H1 (cell line): ENCODE results near the gene SLC8A3. TPM values are rescaled to one million over a fixed set of nuclear protein-coding genes. Genes with fewer than 3 reads are reported as not detected.

Source experiments
- CTCF ChIA-PET: fragments of 300-600 bp; sonication (Branson Sonifier 250); formaldehyde crosslinking; loops from one replicate; lab custom pipeline; 2021; ENCODE audit not compliant: partially characterized antibody; lab: Charles Lee
- POLR2A ChIA-PET: fragments of 300-600 bp; sonication (Branson Sonifier 250); formaldehyde crosslinking; loops from one replicate; lab custom pipeline; 2021; ENCODE audit warnings: inconsistent platforms; ENCODE audit not compliant: partially characterized antibody; lab: Charles Lee
- DNase-seq, 2 experiments: peaks; one replicate each; pipeline versions ENCODE4 v3.0.0 to v3.0.0-alpha.2; 2010 to 2022; ENCODE audit warnings: low spot score in 2 of 2, low read depth in 1 of 2, mixed read lengths in 1 of 2
- FAIRE-seq: peaks from 2 replicates; lab custom pipeline; 2011; peaks lifted over from hg19 to GRCh38; lab: Jason Lieb, UNC
- H2AFZ ChIP-seq: 2 replicates; pipeline ENCODE4 v1.8.1; 2012; ENCODE audit warnings: low read length, inconsistent platforms
- H2AK5ac ChIP-seq: 2 replicates; pipeline ENCODE4 v1.6.1; 2013; ENCODE audit warnings: low read depth, low read length
- H2BK120ac ChIP-seq: replicated peaks from 2 replicates; pipeline ENCODE3; 2013; ENCODE audit warnings: low read depth, low read length, inconsistent platforms
- H2BK12ac ChIP-seq: 2 replicates; pipeline ENCODE4 v1.6.1; 2013; ENCODE audit warnings: low read depth, low read length
- H2BK15ac ChIP-seq: 2 replicates; pipeline ENCODE4 v1.6.1; 2013; ENCODE audit warnings: low read length
- H2BK20ac ChIP-seq: 2 replicates; pipeline ENCODE4 v1.6.1; 2013; ENCODE audit warnings: low read length
- H2BK5ac ChIP-seq: 2 replicates; pipeline ENCODE4 v1.6.1; 2013; ENCODE audit warnings: low read depth, low read length
- H3K14ac ChIP-seq: 2 replicates; pipeline ENCODE4 v1.6.1; 2013; ENCODE audit warnings: inconsistent platforms; ENCODE audit not compliant: insufficient read length
- H3K18ac ChIP-seq: 2 replicates; pipeline ENCODE4 v1.6.1; 2013; ENCODE audit warnings: low read length; ENCODE audit errors: extremely low read depth
- H3K23ac ChIP-seq: 2 replicates; pipeline ENCODE4 v1.6.1; 2013; ENCODE audit warnings: inconsistent platforms; ENCODE audit not compliant: insufficient read length
- H3K23me2 ChIP-seq: 2 replicates; pipeline ENCODE4 v1.6.1; 2013; ENCODE audit warnings: low read depth, low read length
- H3K27ac ChIP-seq: 2 replicates; pipeline ENCODE4 v1.6.1; 2011; ENCODE audit warnings: low read depth, low read length, inconsistent platforms
- H3K27me3 ChIP-seq, 4 experiments: replicated peaks in 1 of 4; 1 replicate in 1 of 4; 2 replicates in 3 of 4; pipeline versions ENCODE4 v1.6.1 to v1.8.1; 2011 to 2013; ENCODE audit warnings: low read length in 3 of 4, mild to moderate bottlenecking in 3 of 4, inconsistent platforms in 2 of 4, mixed read lengths in 2 of 4, moderate library complexity in 1 of 4; ENCODE audit not compliant: control insufficient read depth in 3 of 4, insufficient read depth in 3 of 4; ENCODE audit errors: extremely low read depth in 1 of 4
- H3K36me3 ChIP-seq, 4 experiments: 2 replicates each; pipeline versions ENCODE4 v1.6.1 to v1.8.1; 2011 to 2013; ENCODE audit warnings: mild to moderate bottlenecking in 4 of 4, low read length in 3 of 4, moderate library complexity in 2 of 4, control low read depth in 1 of 4, inconsistent platforms in 1 of 4; ENCODE audit not compliant: insufficient read depth in 4 of 4, control insufficient read depth in 2 of 4
- H3K4ac ChIP-seq: replicated peaks from 2 replicates; pipeline ENCODE3; 2013; ENCODE audit warnings: low read length, low read depth, mixed read lengths, inconsistent platforms; ENCODE audit not compliant: insufficient read length
- H3K4me1 ChIP-seq, 4 experiments: replicated peaks in 1 of 4; 1 replicate in 1 of 4; 2 replicates in 3 of 4; pipeline versions ENCODE4 v1.6.1 to v1.8.1; 2011 to 2013; ENCODE audit warnings: low read length in 3 of 4, inconsistent platforms in 2 of 4, mixed read lengths in 1 of 4; ENCODE audit not compliant: insufficient read depth in 4 of 4, control insufficient read depth in 3 of 4
- H3K4me2 ChIP-seq, 2 experiments: 2 replicates each; pipeline versions ENCODE4 v1.6.1 to v1.8.1; 2011 to 2013; ENCODE audit warnings: low read depth in 2 of 2, low read length in 2 of 2, control low read depth in 1 of 2, inconsistent platforms in 1 of 2, mild to moderate bottlenecking in 1 of 2; ENCODE audit not compliant: insufficient read depth in 1 of 2
- H3K4me3 ChIP-seq, 4 experiments: fragments of 200-600, 300-600 bp in 1 of 4; sonication (generic), shearing (Covaris generic), sonication (Bioruptor Twin) in 1 of 4; 2 replicates each; pipeline versions ENCODE4 v1.5.1 to v1.8.1; 2011 to 2016; ENCODE audit warnings: low read length in 4 of 4, low read depth in 3 of 4, control low read depth in 2 of 4, inconsistent platforms in 2 of 4, mild to moderate bottlenecking in 2 of 4, mixed read lengths in 1 of 4, moderate library complexity in 1 of 4; ENCODE audit not compliant: insufficient read depth in 2 of 4; ENCODE audit errors: extremely low read depth in 1 of 4
- H3K56ac ChIP-seq: replicated peaks from 2 replicates; pipeline ENCODE3; 2013; ENCODE audit warnings: low read depth, mild to moderate bottlenecking, mixed read lengths, low read length, inconsistent platforms; ENCODE audit not compliant: insufficient read length
- H3K79me1 ChIP-seq: 2 replicates; pipeline ENCODE4 v1.6.1; 2013; ENCODE audit warnings: low read depth, low read length, control low read depth
- H3K79me2 ChIP-seq, 2 experiments: 2 replicates each; pipeline versions ENCODE4 v1.6.1 to v1.8.1; 2012 to 2013; ENCODE audit warnings: low read length in 2 of 2, mild to moderate bottlenecking in 2 of 2, inconsistent platforms in 1 of 2; ENCODE audit not compliant: insufficient read depth in 2 of 2, control insufficient read depth in 1 of 2
- H3K9ac ChIP-seq, 4 experiments: replicated peaks in 1 of 4; 1 replicate in 1 of 4; 2 replicates in 3 of 4; pipeline versions ENCODE4 v1.6.1 to v1.8.1; 2011 to 2013; ENCODE audit warnings: low read depth in 3 of 4, low read length in 3 of 4, control low read depth in 2 of 4, mild to moderate bottlenecking in 2 of 4, moderate library complexity in 2 of 4, inconsistent platforms in 1 of 4; ENCODE audit errors: extremely low read depth in 1 of 4
- H3K9me3 ChIP-seq, 2 experiments: 2 replicates each; pipeline versions ENCODE4 v1.6.1 to v1.8.1; 2012 to 2013; ENCODE audit warnings: mild to moderate bottlenecking in 2 of 2, moderate library complexity in 2 of 2, control low read depth in 1 of 2, inconsistent platforms in 1 of 2, low read depth in 1 of 2, low read length in 1 of 2, mixed read lengths in 1 of 2; ENCODE audit not compliant: insufficient read depth in 2 of 2
- H4K20me1 ChIP-seq, 2 experiments: replicated peaks in 1 of 2; 2 replicates each; pipeline versions ENCODE3 to v1.8.1; 2011 to 2013; ENCODE audit warnings: inconsistent platforms in 2 of 2, low read length in 2 of 2, mild to moderate bottlenecking in 1 of 2; ENCODE audit not compliant: insufficient read depth in 2 of 2, control insufficient read depth in 1 of 2
- H4K5ac ChIP-seq: 2 replicates; pipeline ENCODE4 v1.6.1; 2013; ENCODE audit warnings: low read length, low read depth, mixed read lengths, inconsistent platforms; ENCODE audit not compliant: insufficient read length
- H4K8ac ChIP-seq: 2 replicates; pipeline ENCODE4 v1.8.0; 2013; ENCODE audit warnings: mild to moderate bottlenecking, moderate library complexity, low read length, inconsistent platforms; ENCODE audit not compliant: insufficient read depth; ENCODE audit errors: extremely low read depth
- H4K91ac ChIP-seq: replicated peaks from 2 replicates; pipeline ENCODE3; 2013; ENCODE audit warnings: low read length, mixed read lengths, inconsistent platforms; ENCODE audit not compliant: insufficient read length
- ATF2 ChIP-seq: IDR thresholded peaks from 2 replicates; pipeline ENCODE4 v1.6.1; 2012; ENCODE audit warnings: low read length, inconsistent platforms
- EP300 ChIP-seq, 2 experiments: IDR thresholded peaks; 1 replicate in 1 of 2; 2 replicates in 1 of 2; pipeline ENCODE4 v1.6.1; 2011 to 2012; ENCODE audit warnings: low read depth in 2 of 2, low read length in 2 of 2, mild to moderate bottlenecking in 2 of 2, borderline replicate concordance in 1 of 2, inconsistent platforms in 1 of 2, moderate library complexity in 1 of 2
- GTF2F1 ChIP-seq: IDR thresholded peaks from 2 replicates; pipeline ENCODE4 v1.6.1; 2012; ENCODE audit warnings: low read depth, low read length, improper control_type of control experiment, borderline replicate concordance
- JUN ChIP-seq: IDR thresholded peaks from 2 replicates; pipeline ENCODE4 v1.6.1; 2011; ENCODE audit warnings: low read depth, mild to moderate bottlenecking, improper control_type of control experiment, low read length
- KDM5A ChIP-seq: fragments of 200-600 bp; IDR thresholded peaks from 2 replicates; pipeline ENCODE4 v1.7.1; 2012; ENCODE audit warnings: mild to moderate bottlenecking, low read length, inconsistent platforms, mixed read lengths
- NANOG ChIP-seq: IDR thresholded peaks from 2 replicates; pipeline ENCODE4 v1.6.1; 2011; ENCODE audit warnings: low read length, low read depth, mild to moderate bottlenecking, inconsistent platforms; ENCODE audit not compliant: insufficient read depth, poor library complexity, severe bottlenecking
- PHF8 ChIP-seq: fragments of 200-600 bp; sonication (generic); conservative IDR thresholded peaks from 2 replicates; pipeline ENCODE4 v1.7.1; 2012; ENCODE audit warnings: low read depth, mild to moderate bottlenecking, inconsistent platforms, low read length, moderate library complexity
- RFX5 ChIP-seq: IDR thresholded peaks from 2 replicates; pipeline ENCODE4 v1.6.1; 2011; ENCODE audit warnings: low read depth, low read length, improper control_type of control experiment, borderline replicate concordance
- RXRA ChIP-seq: IDR thresholded peaks from 2 replicates; pipeline ENCODE4 v1.6.1; 2011; ENCODE audit warnings: low read depth, mild to moderate bottlenecking, low read length, moderate library complexity; ENCODE audit not compliant: insufficient read depth
- SP4 ChIP-seq: IDR thresholded peaks from 2 replicates; pipeline ENCODE4 v1.6.1; 2012; ENCODE audit warnings: low read length, inconsistent platforms
- YY1 ChIP-seq: IDR thresholded peaks from 2 replicates; pipeline ENCODE4 v1.6.1; 2011; ENCODE audit warnings: low read depth, mild to moderate bottlenecking, low read length
- WGBS, 2 experiments: shearing (Covaris generic) in 1 of 2; methylation state at CpG; one replicate each; pipeline versions ENCODE4 v1.1.6 to v1.1.7; 2013 to 2015; ENCODE audit warnings: low lambda C conversion rate in 2 of 2, mixed read lengths in 2 of 2, inconsistent platforms in 1 of 2, low coverage in 1 of 2, missing lambda C conversion rate in 1 of 2; ENCODE audit not compliant: insufficient replicate concordance in 2 of 2, insufficient coverage in 1 of 2, insufficient read length in 1 of 2; ENCODE audit errors: extremely low coverage in 1 of 2, missing lambda C conversion rate in 1 of 2; 5-methylcytosine and 5-hydroxymethylcytosine counted together
- polyA plus RNA-seq, 7 experiments: library from polyadenylated mRNA; depleted of rRNA in 3 of 7; stranded (reverse) in 5 of 7; unstranded in 2 of 7; fragments of >200 nt in 5 of 7; fragments of 200-250 nt in 2 of 7; gene quantifications; 1 replicate in 5 of 7; 2 replicates in 1 of 7; 4 replicates in 1 of 7; pipeline versions ENCODE4 v1.2.1 to v1.2.3, GENCODE V29; 2011 to 2013; ENCODE audit warnings: missing spikeins in 2 of 7, mixed read lengths in 2 of 7
- total RNA-seq: library from RNA; stranded (reverse); fragmentation: NEBNext Ultra II Directional; extraction: Animal tissue kit (Norgen Biotek cat#: 25700); gene quantifications from 2 replicates; pipeline ENCODE4 v1.2.1, GENCODE V29; 2021

Gene SLC8A3
- total and polyA plus RNA-seq, 2 of the 8 experiments (the other 6 are each of a cell fraction or from before 2014, with no cell fraction given) = 0.38 to 1.1 TPM

GRCh38 chr14:70177081-70177800 is 11.5 kb downstream of the SLC8A3 start:
- no peak overlapping the region for H2BK12ac ChIP-seq
- H3K23me2 ChIP-seq = no peaks in the 10 kb centered on the region
- H3K36me3 ChIP-seq = no peaks in the 10 kb centered on the region
- H3K23ac ChIP-seq = no peak overlapping the region
- H3K4me2 ChIP-seq = no peak overlapping the region
- no peak overlapping the region for H3K56ac ChIP-seq
- no peak overlapping the region for H3K18ac ChIP-seq
- CTCF ChIA-PET = interaction anchor here (0.7 to 1.3 kb wide), 3 partner anchors 36 to 1023 kb away, joined by 3 read pairs; no protein-coding TSS in a partner anchor
- H2BK120ac ChIP-seq = no peak overlapping the region
- no peak overlapping the region for H2BK15ac ChIP-seq
- no peak overlapping the region for H3K4me3 ChIP-seq
- H2AK5ac ChIP-seq = no peak overlapping the region
- H3K9ac ChIP-seq = no peak overlapping the region
- POLR2A ChIA-PET = no interaction called here
- no peak overlapping the region for H3K27ac ChIP-seq
- DNase-seq = no peak
- no peak overlapping the region for H4K8ac ChIP-seq
- no peak overlapping the region for H2AFZ ChIP-seq
- no peaks in the 10 kb centered on the region for H3K79me1 ChIP-seq
- H4K20me1 ChIP-seq = no peaks in the 10 kb centered on the region
- H3K79me2 ChIP-seq = no peaks in the 10 kb centered on the region
- no peak for FAIRE-seq
- no peak overlapping the region for H3K14ac ChIP-seq
- H3K9me3 ChIP-seq = no peaks in the 10 kb centered on the region
- H2BK20ac ChIP-seq = no peak overlapping the region
- no peak overlapping the region for H2BK5ac ChIP-seq
- 56% methylated on average over 3 of the region's 3 CpGs; no CpG with 5 or more reads in 1 of the 2 experiments for WGBS, 2 experiments
- H3K4me1 ChIP-seq = peaks cover 0 to 3% (median 0%) of the 10 kb centered on the region in 4 experiments; a peak in 2 of 7 replicates
- no peaks in the 10 kb centered on the region for H3K27me3 ChIP-seq
- H4K5ac ChIP-seq = no peak overlapping the region
- no peak overlapping the region for H3K4ac ChIP-seq
- H4K91ac ChIP-seq = no peak overlapping the region
- TF ChIP-seq YY1 (no peak), PHF8 (no peak), EP300 (IDR thresholded peaks at IDR 0.05; ENCODE audit: borderline replicate concordance in 1 of 2, low read depth in 2 of 2, low read length in 2 of 2) (no peak), RFX5 (no peak), KDM5A (no peak), GTF2F1 (no peak), SP4 (no peak), ATF2 (no peak), JUN (no peak), NANOG (no peak), RXRA (no peak)
